ENCODE data around the gene FBLIM1. TPM values are rescaled to one million over a fixed set of nuclear protein-coding genes. Genes with fewer than 3 reads are reported as not detected.

Gene FBLIM1
- polyA plus RNA-seq, 1 experiment: 122 TPM

GRCh38 chr1:15739259-15739658 is 19.3 kb upstream of the FBLIM1 start:
- no peak overlapping the region for H3K4me3 ChIP-seq (ENCODE audit: low read depth, low read length)
- POLR2A ChIA-PET: no interaction called here
- H3K27me3 ChIP-seq (ENCODE audit: control insufficient read depth, insufficient read depth, low read length): no peaks in the 10 kb centered on the region
- CTCF ChIA-PET: interaction anchor here (1.2 kb wide), 1 partner anchor 20 kb away, joined by 3 read pairs; no protein-coding TSS in a partner anchor
- no peak for DNase-seq (ENCODE audit: low read depth, low spot score)
- H3K27ac ChIP-seq (ENCODE audit: low read depth, low read length): no peak overlapping the region
- H3K9me3 ChIP-seq (ENCODE audit: control insufficient read depth, insufficient read depth, low read length): no peaks in the 10 kb centered on the region; the same call in 1 of the 2 replicates
- TF ChIP-seq CTCF (IDR thresholded peaks at IDR 0.05; ENCODE audit: low read depth, low read length): no peak

GRCh38 chr1:15739745-15740144 is 18.9 kb upstream of the FBLIM1 start:
- no peak for DNase-seq (ENCODE audit: low read depth, low spot score)
- Histone ChIP-seq H3K4me3 (ENCODE audit: low read depth, low read length) (no peak overlapping the region), H3K27me3 (ENCODE audit: control insufficient read depth, insufficient read depth, low read length) (no peaks in the 10 kb centered on the region), H3K9me3 (ENCODE audit: control insufficient read depth, insufficient read depth, low read length) (no peaks in the 10 kb centered on the region; the same call in 1 of the 2 replicates), H3K27ac (ENCODE audit: low read depth, low read length) (no peak overlapping the region)
- ChIA-PET CTCF (interaction anchor here (1.3 kb wide), 1 partner anchor 42 kb away, joined by 3 read pairs; no protein-coding TSS in a partner anchor), POLR2A (no interaction called here)
- peak; percentile 17; the same call in 1 of the 2 replicates for TF ChIP-seq CTCF (IDR thresholded peaks at IDR 0.05; ENCODE audit: low read depth, low read length)

GRCh38 chr1:15740924-15741850 is 17.4 kb upstream of the FBLIM1 start:
- no peaks in the 10 kb centered on the region; the same call in 1 of the 2 replicates for H3K9me3 ChIP-seq (ENCODE audit: control insufficient read depth, insufficient read depth, low read length)
- no peaks in the 10 kb centered on the region for H3K27me3 ChIP-seq (ENCODE audit: control insufficient read depth, insufficient read depth, low read length)
- TF ChIP-seq CTCF (IDR thresholded peaks at IDR 0.05; ENCODE audit: low read depth, low read length): peak; percentile 79
- H3K27ac ChIP-seq (ENCODE audit: low read depth, low read length): no peak overlapping the region
- CTCF ChIA-PET: interaction anchor here (0.5 to 2.8 kb wide), 10 partner anchors 9 to 388 kb away, joined by 3 to 23 read pairs (median 4); no protein-coding TSS in a partner anchor
- no peak overlapping the region for H3K4me3 ChIP-seq (ENCODE audit: low read depth, low read length)
- POLR2A ChIA-PET: no interaction called here
- no peak for DNase-seq (ENCODE audit: low read depth, low spot score)

- no peaks in the 10 kb centered on the region for H3K27me3 ChIP-seq (ENCODE audit: control insufficient read depth, insufficient read depth, low read length)
- no peak within 1 kb of the TSS for H3K27ac ChIP-seq (ENCODE audit: low read depth, low read length)
- ChIA-PET POLR2A (no interaction called here), CTCF (interaction anchor here (0.6 to 2.8 kb wide), 4 partner anchors 31 to 315 kb away, joined by 4 to 23 read pairs (median 4); no protein-coding TSS in a partner anchor)
- no peak within 1 kb of the TSS for H3K4me3 ChIP-seq (ENCODE audit: low read depth, low read length)
- no peaks in the 10 kb centered on the region; the same call in 1 of the 2 replicates for H3K9me3 ChIP-seq (ENCODE audit: control insufficient read depth, insufficient read depth, low read length)
- DNase-seq (ENCODE audit: low read depth, low spot score): no peak
- no peak for TF ChIP-seq CTCF (IDR thresholded peaks at IDR 0.05; ENCODE audit: low read depth, low read length)
Observed at GRCh38 chr1:15742339-15742801, 16.2 kb upstream of the FBLIM1 start, which contains the start of gene TMEM82. TMEM82 (plus strand) TSS chr1:15742499; CDS start chr1:15742560, 61 bp downstream.
